ENCODE measurements around the gene ENTPD8. TPM values are rescaled to one million over a fixed set of nuclear protein-coding genes. Genes with fewer than 3 reads are reported as not detected.

ENTPD8 gene
- total RNA-seq, 2 experiments from 2014 or later, result not detected

GRCh38 chr9:137486545-137487453 lies 45.6 kb upstream of the ENTPD8 start:
- intact Hi-C loops (cut with micrococcal nuclease; ENCODE audit: unreplicated experiment), result no loop called here
- no peaks in the 10 kb centered on the region for H3K36me3 ChIP-seq (ENCODE audit: insufficient read depth, low read length)
- DNase-seq (ENCODE audit: low spot score), result no peak
- H3K4me1 ChIP-seq (ENCODE audit: insufficient read depth, low read length, poor library complexity, severe bottlenecking), result no peaks in the 10 kb centered on the region
- no peak for TF ChIP-seq EZH2phosphoT487 (IDR thresholded peaks at IDR 0.05; ENCODE audit: borderline replicate concordance, low read depth, low read length)
- TF ChIP-seq, protein P1, sequence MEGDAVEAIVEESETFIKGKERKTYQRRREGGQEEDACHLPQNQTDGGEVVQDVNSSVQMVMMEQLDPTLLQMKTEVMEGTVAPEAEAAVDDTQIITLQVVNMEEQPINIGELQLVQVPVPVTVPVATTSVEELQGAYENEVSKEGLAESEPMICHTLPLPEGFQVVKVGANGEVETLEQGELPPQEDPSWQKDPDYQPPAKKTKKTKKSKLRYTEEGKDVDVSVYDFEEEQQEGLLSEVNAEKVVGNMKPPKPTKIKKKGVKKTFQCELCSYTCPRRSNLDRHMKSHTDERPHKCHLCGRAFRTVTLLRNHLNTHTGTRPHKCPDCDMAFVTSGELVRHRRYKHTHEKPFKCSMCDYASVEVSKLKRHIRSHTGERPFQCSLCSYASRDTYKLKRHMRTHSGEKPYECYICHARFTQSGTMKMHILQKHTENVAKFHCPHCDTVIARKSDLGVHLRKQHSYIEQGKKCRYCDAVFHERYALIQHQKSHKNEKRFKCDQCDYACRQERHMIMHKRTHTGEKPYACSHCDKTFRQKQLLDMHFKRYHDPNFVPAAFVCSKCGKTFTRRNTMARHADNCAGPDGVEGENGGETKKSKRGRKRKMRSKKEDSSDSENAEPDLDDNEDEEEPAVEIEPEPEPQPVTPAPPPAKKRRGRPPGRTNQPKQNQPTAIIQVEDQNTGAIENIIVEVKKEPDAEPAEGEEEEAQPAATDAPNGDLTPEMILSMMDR (conservative IDR thresholded peaks at IDR 0.05; ENCODE audit: low read length), result no peak
- ChIA-PET POLR2A (no interaction called here), CTCF (ENCODE audit: unreplicated experiment) (no interaction called here)
- no peaks in the 10 kb centered on the region for H3K9me2 ChIP-seq (ENCODE audit: insufficient read depth, low read length)
- no peak overlapping the region for H3K4me2 ChIP-seq (ENCODE audit: low read length)
- H3K9me3 ChIP-seq (ENCODE audit: low read length), result no peaks in the 10 kb centered on the region
- no peaks in the 10 kb centered on the region for H3K79me2 ChIP-seq (ENCODE audit: insufficient read depth, low read depth, low read length)
- H3K4me3 ChIP-seq (ENCODE audit: low read depth, low read length, poor library complexity, severe bottlenecking), result no peak overlapping the region
- no TSS peak for BruUV-seq (replicated peaks)
- H4K20me1 ChIP-seq (ENCODE audit: insufficient read depth, low read length), result no peaks in the 10 kb centered on the region
- H3K27ac ChIP-seq (ENCODE audit: low read depth, low read length, poor library complexity, severe bottlenecking), result no peak overlapping the region
- H2AFZ ChIP-seq (ENCODE audit: low read length), result no peak overlapping the region

DNA sequence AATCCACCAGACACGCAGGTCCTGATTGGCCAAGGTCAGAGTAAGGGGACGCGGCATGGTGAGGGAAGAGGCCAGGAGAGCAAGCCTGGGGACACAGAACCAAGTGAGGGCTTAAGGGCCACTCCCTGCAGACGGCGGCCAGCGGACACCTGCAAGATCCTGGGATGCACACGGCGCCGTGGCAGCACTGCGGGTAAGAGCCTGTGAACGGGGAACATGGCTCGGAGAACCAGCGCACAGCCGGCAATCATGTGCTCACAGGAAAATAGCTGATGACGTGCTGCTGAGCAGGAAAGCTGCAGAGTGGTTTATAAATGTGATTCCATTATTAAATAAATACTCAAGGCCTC lies 45.0 kb upstream of the ENTPD8 start:
- DNase-seq (ENCODE audit: low spot score), result no peak
- Histone ChIP-seq H3K36me3 (ENCODE audit: insufficient read depth, low read length) (no peaks in the 10 kb centered on the region), H3K4me2 (ENCODE audit: low read length) (no peak overlapping the region), H3K4me3 (ENCODE audit: low read depth, low read length, poor library complexity, severe bottlenecking) (no peak overlapping the region), H3K79me2 (ENCODE audit: insufficient read depth, low read depth, low read length) (no peaks in the 10 kb centered on the region), H3K9me2 (ENCODE audit: insufficient read depth, low read length) (no peaks in the 10 kb centered on the region), H3K9me3 (ENCODE audit: low read length) (no peaks in the 10 kb centered on the region), H2AFZ (ENCODE audit: low read length) (no peak overlapping the region), H3K4me1 (ENCODE audit: insufficient read depth, low read length, poor library complexity, severe bottlenecking) (no peaks in the 10 kb centered on the region), H3K27ac (ENCODE audit: low read depth, low read length, poor library complexity, severe bottlenecking) (no peak overlapping the region), H4K20me1 (ENCODE audit: insufficient read depth, low read length) (no peaks in the 10 kb centered on the region)
- no TSS peak for BruUV-seq (replicated peaks)
- intact Hi-C loops (cut with micrococcal nuclease; ENCODE audit: unreplicated experiment), result no loop called here
- ChIA-PET CTCF (ENCODE audit: unreplicated experiment) (no interaction called here), POLR2A (no interaction called here)
- TF ChIP-seq EZH2phosphoT487 (IDR thresholded peaks at IDR 0.05; ENCODE audit: borderline replicate concordance, low read depth, low read length), result no peak
- TF ChIP-seq, protein P1 (conservative IDR thresholded peaks at IDR 0.05; ENCODE audit: low read length), result no peak
